Femur (tissue), 1 donor: ENCODE measurements around the gene LRRC61.
"Not testable (repeated sequence)": the region's sequence is repeated elsewhere in the genome, so short reads cannot be mapped to it uniquely, and the experiment has no call there.

ENCODE experiments used
- DNase-seq: peaks from one replicate; pipeline ENCODE4 v3.0.0-alpha.2; 2017

LRRC61 gene, protein sequence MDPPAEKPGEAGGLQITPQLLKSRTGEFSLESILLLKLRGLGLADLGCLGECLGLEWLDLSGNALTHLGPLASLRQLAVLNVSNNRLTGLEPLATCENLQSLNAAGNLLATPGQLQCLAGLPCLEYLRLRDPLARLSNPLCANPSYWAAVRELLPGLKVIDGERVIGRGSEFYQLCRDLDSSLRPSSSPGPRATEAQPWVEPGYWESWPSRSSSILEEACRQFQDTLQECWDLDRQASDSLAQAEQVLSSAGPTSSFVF

DNA sequence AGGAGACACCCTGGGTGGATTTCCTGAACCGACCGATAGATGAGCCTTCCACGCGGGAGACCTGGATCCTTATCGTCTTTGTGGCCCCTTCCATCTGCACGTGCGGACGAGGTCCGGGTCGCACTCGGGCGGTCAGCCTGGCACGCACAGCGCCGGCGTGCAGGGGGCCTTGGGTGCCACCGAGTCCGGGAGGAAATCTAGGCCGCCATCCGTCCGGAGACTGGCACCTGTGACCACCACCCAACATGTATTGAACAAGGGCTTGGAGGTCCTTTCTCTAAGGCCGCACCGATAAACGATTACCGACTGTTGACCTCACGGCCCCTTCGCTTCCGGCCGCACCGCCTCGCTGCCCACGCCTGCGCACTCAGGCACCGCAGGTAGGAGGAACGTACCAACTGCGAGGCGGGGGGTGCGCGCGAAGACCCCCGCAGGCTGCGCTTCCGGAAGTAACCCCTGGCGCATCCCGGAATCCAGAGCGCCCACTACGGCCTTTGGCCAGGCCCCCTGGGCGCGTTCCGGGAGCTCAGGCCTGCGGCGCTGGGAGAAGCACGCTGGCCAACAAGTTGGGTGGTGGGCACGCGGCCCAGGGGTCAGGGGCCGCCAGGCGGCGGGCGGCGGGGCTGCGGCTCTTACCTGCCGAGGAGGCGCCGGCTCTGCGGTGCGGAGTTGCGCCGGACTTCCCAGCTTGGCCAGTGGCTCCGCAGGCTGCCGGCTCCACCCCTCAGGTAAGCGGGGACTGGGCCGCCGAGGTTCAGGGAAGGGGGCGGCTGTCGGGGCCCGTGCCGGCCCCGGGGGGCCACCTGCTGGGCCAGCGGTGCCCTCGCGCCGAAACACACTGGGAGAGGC is at the start of gene LRRC61, which contains the start of gene ACTR3C:
Gene LRRC61, plus strand, starts transcription at position 523 of the 849 bp plus-strand sequence. CDS start 13,507 bp downstream, outside the sequence.
Gene ACTR3C, minus strand, starts transcription at position 713 of the 849 bp plus-strand sequence. CDS start 28,249 bp downstream, outside the sequence.
- peak; percentile 45 for DNase-seq

DNA sequence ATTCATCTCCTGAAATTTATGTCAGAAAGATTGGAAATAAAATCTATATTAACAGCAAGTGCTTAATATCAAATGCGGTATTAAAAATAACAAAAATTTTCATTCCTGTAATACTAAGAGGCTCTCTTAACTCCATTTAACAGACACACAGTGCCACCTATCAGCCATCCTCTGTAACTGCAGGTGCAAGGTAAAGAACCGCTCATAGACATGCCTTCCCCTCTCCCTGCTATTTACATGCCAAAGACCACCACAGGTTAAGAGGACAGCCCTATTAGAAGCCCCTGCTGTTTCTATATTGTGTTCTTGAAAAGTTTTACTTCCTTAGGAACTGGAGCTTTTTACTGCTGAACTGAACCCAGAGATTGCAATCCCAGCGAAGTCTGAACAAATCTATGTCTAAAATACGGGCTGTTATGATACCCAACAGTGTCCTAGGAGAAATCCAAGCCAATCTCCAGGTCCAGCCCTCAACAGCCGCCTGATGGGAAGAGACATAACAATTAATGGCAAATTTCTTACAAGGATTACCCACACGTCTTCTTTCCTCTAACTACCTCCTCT is 46.9 kb upstream of the LRRC61 start:
- DNase-seq: not testable (repeated sequence)

DNA sequence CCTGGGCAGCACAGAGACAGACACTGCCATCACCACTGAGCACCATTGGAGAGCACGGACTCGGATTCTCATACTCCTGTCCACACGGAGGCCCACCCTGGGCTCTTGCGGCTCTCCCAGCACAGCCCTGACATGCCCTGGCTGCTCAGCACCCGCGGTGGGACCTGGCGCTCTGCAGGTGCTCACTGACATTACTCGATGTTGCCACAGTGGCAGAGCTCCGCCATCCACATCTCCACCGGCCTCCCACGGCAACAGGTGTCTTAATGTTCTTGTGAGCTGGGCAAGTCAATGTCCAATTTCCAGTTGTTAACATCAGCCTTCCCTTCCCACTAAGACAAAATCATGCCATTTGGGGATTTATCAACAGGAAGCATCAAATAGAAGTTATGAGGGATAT is 44.8 kb upstream of the LRRC61 start:
- not testable (repeated sequence) for DNase-seq

DNA sequence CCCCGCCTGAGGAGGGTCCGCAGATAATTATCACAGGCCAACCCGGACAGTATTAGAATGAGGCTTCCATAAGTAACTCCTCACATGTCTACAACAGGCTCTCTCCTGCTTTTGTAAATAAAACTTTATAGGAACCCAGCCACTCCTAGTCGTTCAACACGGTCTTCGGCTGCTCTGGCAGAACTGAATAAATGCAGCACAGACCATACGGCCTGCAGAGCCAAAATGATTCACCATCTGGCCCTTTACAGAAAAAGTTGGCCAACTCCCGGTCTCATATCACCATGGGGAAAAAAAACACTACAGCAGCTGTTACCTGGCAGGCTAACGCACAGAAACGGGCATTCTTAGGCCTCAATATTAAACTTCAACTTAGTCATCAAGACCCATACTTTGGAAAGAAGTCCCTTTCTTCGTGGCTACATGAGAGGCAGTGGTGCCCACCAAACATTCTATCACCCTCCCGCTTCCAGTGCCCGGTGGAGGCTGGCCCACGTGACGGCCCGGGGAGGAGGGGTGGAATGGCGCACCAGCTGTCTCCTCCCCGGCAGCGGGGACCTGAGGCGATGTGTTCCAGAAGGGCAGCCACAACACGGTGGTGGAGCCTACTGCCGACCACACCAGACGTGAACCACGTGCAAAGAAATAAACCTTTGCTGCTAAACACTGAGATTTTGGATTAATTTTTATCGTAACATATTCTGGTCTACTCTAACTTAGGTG is 41.3 kb upstream of the LRRC61 start:
- not testable (repeated sequence) for DNase-seq

DNA sequence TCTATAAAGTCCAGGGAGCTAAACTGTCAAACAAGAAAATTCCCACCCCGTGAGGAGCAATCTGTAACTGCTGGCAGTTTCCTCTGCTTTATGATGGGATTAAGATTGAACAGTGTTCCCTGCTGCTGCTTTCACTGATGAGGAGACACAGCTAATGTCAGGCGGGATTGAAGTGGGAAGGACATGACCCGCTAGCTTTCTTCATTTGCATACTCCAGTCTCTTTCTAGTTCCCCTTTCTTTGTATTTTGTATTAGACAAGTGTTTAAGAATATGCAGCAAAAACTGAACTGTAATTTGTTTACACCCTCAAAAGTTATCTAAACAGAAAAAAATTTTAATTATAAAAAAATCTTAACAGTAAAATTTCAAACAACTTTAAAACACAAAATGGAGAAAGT is 40.0 kb upstream of the LRRC61 start:
- DNase-seq: not testable (repeated sequence)

DNA sequence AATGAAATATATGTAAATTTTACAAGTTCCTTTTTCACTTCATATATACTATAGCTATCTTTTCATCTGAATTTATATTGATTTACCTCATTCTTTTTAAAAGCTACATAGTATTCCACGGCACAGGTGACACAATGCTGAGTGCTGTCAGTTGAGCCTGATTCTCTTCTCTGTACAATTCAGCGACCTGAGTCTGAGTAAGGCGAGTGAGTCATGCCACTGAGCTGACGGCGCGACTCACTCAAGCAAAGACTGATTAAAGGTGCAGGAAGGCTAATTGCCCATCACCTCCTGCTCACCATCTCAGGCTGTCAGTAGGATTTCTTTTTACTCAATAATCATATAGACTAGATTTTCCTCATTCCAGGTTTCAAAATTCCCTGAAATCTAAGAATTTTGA is 39.5 kb upstream of the LRRC61 start:
- not testable (repeated sequence) for DNase-seq

DNA sequence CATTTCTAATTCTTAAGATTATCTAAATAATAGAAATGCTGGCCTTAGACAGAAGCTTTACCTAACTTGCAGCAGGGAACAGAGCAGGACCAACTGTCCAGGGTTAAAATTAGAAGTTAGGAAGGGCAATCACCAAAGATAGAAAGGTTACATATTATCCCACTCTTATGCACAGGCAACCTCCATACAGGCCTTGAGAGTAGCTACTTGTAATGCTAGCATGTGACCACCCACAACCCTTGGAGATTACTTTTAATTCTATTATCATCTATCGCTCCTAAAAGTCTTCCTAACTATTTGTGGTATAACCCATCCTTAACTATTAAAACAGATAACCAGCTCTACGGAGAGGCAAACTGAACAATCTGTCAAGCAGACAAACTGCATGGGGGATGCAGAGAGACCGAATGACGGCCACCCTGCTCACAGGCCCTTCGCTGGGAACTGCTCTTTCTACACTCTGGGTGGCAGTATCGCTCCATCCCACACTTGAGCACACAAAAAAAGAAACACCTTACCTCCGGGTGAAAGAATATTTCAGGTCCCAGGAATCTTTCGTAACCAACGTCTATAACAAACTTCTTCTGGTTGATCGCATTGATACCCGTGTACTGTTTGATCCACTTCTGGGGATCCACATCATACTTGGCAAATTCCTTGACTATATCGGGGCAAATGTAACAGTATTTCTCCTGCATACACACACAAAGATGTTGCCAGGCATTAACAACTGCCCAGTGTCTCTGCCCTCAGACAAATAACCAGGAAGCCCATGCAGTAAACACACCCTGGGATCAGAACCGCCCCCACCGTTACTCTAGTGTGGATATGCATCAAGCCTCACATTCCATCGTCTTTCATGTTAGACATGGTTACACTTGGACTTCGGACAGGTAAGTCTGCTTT is 37.1 kb upstream of the LRRC61 start:
- peak; percentile 26 for DNase-seq

DNA sequence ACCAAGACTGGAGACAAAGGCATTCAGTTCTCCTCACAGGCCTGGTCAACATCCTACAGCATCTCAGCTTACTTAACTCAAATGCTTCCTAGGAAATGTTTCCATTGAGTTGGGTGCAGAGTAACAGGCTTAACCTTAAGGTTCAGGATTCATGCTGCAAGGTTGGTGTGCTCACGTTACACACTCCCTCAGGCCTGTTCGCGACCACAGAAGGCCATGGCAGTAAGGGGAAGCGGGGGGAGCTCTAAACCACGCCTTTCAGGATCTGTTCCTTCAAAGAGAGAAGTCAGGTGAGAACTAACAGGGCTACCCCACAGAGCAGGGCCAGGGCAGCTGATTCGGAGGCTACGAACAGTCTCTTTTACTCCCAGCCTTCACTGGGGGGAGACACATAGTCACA is 35.3 kb upstream of the LRRC61 start:
- not testable (repeated sequence) for DNase-seq

DNA sequence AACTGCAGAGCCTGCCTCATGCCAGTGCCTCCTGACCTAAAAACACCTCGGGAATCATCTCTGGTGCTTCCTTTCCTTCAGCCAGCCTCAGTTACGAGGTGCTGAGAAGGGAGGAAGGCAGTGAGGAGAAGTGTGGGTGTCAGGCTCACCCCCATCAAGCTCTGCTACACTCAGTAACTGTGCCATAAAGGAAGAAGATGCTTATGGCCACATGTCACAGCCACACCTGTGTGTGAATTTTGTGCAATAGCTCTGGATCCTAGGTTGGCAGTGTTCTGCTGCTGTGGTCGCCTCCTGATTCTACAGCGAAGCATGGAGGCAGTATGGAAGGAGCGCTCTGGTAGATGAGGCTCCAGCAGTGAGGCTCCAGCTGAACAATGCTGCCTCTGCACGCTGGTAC is 34.3 kb upstream of the LRRC61 start:
- DNase-seq: not testable (repeated sequence)

DNA sequence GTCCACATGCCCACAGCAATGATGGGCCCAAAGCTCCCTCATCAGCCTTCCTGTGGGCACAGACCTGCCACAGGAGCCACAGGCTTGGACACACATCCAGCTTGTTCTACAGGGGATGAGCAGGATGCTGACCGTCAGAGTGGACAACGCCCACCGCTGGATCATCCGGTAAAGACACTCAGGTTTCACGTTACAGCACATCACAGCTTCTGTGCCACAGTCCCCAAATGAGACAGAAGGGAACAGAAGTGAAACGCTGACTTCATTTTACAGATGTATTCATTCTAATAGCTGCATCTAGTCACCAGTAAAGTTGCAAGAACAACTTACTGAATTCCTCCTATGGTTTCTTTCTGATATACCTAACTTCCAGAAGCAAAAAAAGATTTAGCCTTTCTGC is 32.8 kb upstream of the LRRC61 start:
- DNase-seq: not testable (repeated sequence)

DNA sequence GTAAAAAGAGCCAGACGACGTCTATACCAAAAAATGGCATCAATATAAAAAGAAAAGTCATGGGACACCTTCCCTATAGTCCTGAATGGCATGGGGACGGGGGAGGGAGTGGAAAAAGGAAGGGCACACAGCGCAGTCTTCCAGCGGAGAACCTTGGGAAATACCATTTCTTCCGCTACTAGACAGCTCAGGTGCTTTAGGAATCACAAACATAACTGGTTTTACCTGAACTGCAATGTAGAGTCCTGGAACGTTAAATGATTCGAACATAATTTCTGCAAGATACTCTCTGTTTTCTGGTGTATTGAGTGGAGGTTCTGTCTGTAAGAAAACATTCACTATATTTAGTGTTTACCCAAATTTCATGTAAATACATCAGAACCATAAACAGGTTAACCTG is 28.1 kb upstream of the LRRC61 start:
- not testable (repeated sequence) for DNase-seq

DNA sequence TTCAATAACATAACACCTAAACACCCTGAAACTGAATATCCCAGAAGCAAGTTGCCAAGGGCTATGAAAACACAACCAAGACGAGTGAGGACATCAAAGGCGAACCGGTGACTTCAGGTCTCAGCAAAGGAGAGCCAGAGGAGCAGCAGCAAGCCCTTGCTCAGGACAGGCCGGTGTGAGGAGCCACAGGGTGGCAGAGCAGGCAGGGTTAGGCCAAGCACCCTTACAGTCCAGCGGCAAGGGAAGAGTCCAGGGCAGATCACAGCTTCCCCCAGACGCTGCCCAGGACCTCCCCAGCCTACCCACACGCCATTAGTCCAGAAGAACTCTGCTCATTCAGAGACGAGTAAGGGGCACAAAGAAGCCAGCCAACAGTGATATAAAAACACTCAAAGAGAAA is 27.5 kb upstream of the LRRC61 start:
- not testable (repeated sequence) for DNase-seq

DNA sequence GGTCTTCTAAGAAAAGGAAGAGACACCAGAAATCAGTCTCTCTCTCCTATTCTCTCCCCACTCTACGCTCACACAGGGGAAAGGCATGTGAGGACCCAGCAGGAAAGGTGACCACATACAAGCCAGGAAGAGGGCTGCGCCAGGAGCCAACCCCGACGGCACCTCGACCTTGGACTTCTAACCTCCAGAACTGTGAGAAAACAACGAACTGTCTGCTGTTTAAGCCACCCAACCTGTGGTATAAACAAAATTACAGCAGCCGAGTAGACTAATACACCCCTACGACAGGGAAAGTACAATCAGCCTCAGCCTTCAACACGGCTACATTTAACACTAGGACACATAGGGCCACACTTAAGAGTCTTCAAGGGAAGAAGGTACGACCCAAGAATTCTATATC is 26.4 kb upstream of the LRRC61 start:
- not testable (repeated sequence) for DNase-seq

DNA sequence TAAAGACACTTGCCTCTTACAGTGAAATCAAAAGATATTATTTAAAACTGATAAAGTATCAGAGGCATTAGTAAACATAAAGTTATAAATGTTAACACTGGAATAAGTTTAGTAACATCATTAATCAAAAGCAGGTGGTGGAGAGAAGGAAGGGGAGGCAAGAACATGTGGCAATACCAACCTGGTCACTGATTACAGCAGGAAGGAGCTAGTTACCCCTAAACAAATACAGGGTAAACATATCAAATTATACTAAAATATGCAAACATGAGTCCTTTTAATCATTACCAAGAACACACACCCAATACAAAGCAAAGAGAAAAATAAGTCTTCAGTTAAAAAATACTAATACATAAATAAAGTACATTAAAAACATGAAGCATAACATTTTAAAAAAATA is 25.2 kb upstream of the LRRC61 start:
- DNase-seq: not testable (repeated sequence)

DNA sequence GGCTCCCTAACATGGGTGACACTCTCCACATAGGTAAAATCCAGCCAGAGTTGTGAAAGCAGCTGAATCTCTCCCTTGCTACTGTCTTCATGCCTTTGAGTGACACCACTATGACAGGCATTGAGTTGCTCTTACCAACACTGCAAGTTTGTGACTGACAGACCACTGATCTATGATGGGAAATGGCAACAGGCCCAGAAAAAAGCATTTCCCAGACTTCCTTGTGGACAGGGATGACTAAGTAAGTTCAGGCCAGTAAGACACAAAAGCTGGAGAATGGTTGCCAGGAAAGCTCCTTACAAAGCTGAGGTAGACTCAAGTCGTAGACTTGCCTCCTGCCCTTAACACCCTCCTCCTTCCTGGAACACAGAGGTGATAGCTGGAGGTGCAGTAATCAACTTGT is 20.2 kb upstream of the LRRC61 start:
- not testable (repeated sequence) for DNase-seq

DNA sequence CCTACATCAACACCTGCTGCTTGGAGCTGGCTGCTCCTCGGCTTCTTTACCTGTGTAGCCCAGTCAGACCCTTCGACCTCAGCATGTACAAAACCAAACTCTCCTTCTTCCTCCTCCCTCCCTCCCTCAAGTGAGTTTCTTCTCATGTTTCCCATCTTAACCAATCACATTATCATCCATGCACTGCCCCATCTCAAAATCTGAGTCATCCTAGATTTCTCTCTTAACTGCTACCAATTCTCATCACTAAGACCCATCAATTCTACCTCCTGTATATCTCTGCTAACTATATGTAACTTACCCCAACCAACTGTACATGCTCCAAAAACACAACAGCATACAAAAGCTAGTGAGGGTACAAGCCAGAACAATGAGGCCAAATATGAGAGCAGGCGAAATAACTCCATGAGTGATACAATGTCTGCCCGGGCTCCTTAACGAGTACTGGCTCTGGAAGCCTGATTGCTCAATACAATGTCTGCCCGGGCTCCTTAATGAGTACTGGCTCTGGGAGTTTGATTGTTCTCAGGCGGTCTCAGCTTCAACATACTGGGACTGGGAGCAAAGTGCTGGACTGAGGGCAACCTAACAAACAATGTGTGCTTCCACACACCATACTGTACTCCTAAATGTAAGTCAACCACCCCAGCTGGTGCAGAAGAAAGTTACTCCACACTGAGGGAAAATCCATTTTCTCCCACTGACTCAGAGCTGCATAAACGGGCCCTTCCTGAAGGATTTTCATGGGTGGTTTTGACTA is 18.5 kb upstream of the LRRC61 start:
- DNase-seq: not testable (repeated sequence)

DNA sequence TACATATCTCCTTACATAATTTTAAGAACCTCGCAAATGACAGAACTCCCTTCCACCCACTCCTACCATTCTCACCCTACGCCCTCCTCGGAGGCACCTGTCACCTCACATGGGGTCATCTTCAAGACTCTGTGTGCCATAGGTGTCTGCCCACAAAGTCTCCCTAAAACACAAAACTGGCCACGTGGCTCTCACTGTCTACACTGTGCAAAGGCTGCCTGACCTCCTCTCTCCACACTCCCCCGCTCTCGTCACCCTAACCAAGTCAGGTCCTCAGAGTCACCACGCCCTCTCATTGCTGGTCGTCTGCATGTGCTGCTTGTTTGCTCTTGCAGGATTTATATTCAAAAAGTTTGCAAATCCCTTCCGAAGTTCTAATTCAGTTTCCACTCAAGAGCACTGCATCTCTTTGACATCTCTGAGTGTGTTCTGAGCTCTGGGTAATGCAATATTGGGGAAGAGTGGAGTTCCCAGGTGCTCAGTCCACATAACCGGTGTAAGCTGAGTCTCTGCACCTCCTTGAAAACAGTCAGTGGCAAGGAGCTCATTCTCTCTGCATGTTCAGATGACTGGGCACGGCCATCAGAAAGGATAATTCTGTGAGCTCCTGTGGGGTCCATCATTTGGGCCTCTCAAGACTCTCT is 17.8 kb upstream of the LRRC61 start:
- DNase-seq: not testable (repeated sequence)

DNA sequence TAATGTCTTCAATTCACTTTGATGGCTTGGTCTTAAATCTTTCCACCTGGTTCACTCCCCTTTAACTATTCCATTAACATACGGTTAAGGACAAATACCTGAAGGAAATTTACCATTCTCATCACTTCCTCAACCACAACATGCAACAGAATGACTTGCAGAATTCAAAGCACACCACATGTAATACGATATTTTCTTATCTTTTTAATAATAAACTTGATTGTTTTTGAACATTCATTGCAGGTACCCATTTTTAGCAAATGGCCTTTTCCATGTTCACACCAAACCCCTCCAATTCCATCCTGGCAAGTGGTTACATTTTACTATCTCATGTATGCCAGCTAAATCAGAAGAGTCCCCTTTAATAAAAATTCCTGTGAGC is 17.3 kb upstream of the LRRC61 start:
- DNase-seq: not testable (repeated sequence)

DNA sequence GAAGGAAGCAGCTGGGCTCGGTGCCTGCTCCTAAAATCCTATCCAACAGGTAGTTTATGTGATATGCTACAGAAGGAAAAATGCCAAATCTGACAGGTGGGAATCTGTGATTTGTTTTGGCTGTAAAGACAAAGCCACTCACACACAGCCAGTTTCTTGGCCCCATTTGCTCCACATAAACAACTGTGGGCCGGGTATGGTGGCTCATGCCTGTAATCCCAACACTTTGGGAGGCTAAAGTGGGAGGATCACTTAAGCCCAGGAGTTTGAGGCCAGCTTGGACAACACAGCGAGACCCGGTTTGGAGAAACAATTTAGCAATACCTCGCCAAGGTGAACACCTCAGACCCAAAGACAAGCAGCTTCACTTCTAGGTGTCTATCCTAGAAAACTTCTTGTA is 16.8 kb upstream of the LRRC61 start:
- not testable (repeated sequence) for DNase-seq

DNA sequence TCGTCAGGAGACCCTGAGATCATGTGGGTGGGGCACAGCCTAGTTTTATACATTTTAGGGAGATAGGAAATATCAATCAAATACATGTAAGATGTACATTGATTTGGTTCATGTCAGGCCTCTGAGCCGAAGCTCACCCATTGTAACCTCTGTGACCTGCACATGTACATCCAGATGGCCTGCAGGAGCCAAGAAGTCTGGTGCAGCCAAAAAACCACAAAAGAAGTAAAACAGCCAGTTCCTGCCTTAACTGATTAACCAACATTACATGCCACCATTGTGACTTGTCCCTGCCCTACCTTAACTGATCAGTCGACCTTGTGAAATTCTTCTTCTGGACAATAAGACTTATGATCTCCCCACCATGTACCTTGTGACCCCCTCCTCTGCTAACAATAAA is 16.0 kb upstream of the LRRC61 start:
- DNase-seq: no peak
